CD1c-positive myeloid dendritic cell (primary cell): ENCODE data around the gene HERC2.
"Not testable (repeated sequence)": the region's sequence is repeated elsewhere in the genome, so short reads cannot be mapped to it uniquely, and the experiment has no call there.

Experiments used
- DNase-seq: peaks from one replicate; pipeline ENCODE4 v3.0.0-alpha.2; 2016; ENCODE audit errors: extremely low spot score

Gene HERC2

DNA sequence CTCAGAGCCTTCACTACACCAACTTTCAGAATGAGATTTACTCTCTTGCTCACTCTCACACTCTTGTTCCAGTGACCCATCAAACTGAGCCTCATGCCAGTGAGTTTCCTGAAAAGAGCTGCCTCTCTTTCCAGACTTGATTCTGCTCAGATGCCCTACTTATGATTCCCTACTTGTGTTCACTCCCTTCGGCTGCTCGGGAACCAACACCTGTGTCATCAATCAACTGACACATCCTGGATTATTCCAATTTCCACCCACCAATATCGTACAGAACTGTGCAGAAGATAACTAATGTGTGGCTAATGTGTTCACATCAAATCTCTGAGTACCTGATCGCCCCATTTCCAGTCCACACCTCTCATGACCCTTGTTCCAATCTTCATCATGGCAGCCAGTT lies 100.3 kb downstream of the HERC2 start:
- DNase-seq, result not testable (repeated sequence)

DNA sequence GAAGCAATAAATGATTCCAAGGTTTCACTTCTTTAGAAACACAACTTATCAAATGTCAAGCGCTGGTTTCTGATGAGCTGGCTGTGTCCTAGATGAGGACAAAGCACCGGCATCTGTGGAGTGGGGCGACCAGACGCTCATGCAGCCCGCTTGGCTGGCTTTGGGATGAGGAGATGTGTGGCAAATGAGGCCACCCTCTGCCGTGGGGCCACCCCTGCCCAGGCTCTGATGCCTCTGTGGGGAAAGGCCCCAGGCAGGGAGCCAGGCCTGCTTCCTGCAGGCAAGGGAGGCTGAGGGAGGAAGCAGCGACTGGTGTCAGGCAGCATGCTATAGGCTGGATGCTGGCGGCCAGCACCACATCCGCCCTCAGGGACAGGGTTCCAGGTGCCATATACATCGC lies 102.9 kb downstream of the HERC2 start:
- no peak for DNase-seq

DNA sequence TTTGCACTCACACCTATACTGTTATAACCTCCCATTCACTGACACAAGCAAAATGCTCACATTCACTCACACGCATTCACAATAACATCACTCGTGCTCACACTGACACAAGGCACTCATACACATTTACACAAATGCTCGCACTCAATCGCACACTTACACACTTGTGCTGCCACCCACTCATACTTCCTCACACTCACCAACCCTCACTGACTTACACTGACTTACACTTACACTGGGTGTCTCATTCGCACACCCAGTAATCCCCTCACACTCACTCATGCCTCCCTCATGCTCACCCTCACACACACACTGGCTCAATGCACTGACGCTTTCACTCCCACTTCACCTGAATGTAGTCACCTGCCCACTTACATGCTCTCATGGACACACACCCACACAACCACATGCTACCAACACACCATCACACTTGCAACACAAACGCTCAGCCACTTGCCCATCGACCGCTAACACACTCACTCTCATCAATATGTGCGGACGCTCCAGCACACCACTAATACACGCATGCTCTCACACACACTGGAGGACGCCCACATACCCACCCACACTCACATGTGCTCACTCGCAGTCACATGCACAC lies 104.9 kb downstream of the HERC2 start:
- not testable (repeated sequence) for DNase-seq

DNA sequence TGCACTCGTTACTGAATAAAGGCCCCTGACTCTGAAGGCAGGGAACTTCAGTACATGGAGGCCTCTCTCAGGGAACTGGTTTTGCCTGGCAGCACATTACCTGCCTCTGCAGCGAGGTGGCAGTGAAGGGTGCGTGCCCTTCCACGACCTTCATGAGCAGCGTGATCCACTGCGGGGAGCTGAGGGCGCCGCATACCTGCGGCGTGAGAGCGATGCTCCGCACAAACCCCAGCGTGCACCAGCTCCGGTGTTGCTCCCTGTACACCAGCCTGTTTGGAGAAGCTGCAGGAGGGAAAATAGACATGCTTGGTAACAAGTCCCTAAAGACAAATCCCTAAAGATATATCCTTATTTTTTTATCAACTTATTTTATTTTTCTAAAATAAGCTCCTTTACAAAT lies 106.5 kb downstream of the HERC2 start:
- not testable (repeated sequence) for DNase-seq

DNA sequence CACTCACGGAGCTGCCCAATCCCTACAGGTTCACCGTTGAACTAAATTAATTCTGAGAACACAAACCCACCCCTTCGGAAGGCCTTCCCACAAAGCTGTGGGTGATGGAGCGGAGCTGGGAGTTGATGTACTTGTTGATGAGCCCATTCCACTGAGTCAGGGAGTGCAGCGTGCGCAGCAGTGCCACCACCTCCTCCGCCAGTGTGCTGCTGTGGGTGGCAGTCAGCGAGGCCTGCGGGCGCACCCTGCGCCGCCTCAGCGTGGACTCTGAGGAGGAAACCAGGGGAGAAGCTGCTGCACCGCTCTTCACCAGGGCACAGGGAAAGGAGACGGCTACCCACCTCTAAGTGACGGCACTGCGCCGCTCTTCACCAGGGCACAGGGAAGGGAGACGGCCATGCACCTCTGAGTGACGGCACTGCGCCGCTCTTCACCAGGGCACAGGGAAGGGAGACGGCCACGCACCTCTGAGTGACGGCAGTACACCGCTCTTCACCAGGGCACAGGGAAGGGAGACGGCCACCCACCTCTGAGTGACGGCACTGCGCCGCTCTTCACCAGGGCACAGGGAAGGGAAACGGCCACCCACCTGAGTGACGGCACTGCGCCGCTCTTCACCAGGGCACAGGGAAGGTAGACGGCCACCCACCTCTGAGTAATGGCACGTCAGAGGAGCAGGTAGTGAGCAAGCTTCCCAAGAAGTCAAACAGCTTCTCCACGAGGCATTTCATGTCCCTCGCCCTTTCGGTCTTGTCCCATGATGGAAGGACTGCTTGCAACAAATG lies 107.8 kb downstream of the HERC2 start:
- not testable (repeated sequence) for DNase-seq

DNA sequence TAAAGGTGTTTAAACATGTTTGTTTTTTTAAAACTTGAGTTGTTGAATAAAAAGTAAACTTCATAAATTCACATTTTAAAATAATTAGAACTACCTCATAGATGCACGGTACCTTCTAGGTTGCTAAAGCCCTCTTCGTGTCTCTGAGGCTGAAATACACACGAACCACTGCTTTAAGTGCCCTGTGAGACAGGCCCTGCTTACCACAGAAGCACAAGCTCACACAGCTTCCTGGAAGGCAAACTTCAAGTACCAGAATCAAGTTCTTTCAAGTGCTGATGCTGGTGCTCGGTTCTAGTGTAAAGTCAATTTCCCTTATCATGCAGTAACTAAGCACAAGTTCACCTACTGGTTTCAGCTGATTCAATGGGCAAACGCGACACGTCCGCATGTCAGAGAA lies 108.6 kb downstream of the HERC2 start:
- DNase-seq, result not testable (repeated sequence)

DNA sequence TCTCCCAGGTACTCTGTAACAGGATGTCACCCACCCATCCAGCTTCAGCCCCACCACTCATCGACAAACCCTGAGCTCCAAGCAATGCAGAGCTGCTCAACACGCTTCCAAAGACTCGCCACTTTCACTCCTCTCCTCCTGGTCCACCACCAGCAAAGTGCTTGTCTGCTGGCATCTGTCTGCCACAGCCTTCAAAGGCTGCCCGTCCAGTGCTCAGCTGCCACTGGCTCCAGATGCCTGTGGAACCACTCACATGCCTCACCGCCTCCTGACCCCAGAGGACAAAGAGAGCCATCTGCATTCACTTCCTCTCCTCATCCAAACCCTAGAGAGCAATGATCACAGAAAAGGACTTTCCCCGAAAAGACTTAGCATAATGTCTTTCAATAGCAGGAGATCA lies 113.4 kb downstream of the HERC2 start:
- no peak for DNase-seq

DNA sequence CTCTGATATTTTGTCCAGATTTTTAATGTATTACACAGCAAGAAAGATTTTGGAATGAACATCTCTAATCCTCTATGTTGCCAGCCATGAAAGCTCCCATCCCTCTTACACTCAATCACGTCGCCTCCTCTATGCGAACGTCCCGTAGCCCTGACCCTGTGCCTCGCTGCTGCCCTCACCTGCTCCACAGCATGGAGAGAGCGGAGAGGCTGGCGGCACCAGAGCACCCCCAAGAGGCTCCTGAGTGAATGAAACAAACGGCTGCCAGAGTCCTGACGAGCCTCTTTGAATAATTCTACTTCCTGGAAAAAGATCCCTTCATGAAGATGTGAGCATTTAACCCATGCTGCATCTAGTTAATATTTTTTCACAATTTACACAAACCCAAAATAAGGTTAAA lies 116.3 kb downstream of the HERC2 start:
- not testable (repeated sequence) for DNase-seq

DNA sequence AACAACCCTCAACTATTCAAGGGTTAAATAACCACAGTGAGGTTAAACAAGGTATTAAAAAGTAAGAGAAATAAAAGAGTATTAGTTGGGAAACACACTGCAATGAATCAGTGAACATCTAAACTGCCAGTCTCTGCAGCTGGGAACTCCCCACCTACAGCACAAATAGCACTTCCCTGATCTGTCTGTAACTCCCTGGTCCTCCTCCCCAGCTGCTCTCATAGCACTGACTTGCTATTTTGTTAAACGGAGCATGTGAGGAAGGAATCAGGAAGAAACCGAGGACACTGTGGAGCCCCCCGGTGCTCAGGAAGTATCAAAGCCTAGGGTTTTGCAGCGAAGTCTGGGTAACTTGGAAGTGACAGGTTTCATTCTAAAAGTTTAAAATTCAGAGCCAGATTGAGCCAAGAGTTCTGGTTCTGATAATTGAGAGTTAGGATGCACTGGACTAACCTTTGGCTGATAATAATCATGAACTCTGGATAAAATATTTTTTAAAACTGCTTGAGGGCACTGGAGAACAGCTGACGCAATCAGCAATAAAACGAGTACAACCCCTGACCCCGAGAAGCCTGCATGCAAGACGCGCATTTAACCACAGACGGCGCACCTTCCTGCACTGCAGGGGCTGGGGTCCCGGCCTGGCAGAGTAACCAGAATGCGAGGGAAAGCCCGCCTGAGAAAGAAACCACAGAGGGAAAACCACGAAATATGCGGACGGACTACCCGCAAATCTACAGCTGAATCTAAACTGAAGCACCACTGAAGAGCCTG lies 118.7 kb downstream of the HERC2 start:
- DNase-seq, result not testable (repeated sequence)

DNA sequence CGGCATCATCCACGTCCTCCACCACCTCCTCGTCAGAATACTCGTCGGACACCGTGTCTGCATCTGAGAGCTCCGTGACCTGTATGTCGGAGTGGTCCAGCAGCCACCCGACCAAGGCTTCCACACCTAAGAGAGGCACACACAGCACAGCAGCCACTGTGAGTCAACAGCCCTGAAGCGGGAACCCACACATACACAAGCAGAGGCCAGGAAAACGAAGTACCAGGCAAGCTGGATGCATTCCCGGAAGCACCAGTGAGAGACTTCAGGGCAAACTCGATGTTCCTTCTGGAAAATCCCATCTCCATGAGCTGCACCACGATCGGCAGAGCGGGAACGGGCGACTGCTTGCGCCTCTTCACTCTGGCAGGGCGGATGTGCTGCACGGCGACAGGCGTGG lies 119.9 kb downstream of the HERC2 start:
- not testable (repeated sequence) for DNase-seq

DNA sequence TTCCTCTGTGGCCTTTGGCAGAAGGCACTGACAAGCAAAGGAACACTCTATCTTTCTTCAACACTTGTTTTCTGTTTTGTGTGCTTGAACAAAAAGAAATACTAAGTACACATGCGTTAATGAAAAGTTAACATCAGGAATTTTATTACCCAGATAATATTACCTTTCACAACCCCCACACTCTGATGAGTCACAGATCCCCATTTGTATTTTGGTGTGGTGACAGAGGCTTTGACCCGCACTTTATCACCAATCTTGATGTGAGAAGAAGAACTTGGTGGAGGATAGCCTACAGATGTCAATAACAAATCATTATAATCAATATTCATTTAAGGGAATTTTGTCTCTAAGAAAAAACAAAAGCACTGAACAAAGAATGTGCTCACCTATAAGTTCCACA lies 123.8 kb downstream of the HERC2 start:
- not testable (repeated sequence) for DNase-seq

DNA sequence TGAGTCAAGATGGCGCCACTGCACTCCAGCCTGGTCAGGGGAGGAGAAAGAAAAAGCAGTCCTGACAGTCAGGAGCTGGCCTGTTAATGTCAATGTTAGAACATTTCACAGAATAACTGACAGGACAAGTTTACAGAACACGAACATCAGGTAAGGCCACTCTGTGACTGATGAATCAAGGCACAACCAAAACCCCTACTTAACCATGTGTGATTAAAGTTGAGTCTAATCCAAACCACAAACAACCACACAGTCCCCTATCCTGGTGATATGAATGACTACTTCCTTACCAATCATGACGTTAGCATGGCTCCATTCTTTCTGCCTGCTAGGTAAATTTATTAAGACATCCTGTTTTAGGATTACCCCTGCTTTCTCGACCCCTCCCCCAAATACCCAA lies 124.3 kb downstream of the HERC2 start:
- DNase-seq, result not testable (repeated sequence)

DNA sequence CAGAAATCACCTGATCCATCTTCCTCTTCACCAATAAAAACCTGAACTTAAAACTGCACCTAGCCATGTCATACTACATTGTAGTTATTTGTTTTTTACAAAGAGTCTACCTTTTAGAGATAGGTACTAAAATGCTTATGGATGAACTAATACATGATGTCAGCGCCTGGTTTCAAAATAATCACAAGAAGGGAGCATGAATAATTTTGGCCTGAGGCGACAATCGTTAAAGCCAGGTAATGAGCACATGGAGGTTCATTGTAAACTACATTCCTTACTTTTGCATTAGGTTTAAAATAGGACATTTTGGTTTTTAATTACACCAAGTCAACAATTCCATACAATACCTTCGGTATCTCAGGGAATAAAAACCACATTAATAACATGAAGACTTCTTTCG lies 125.4 kb downstream of the HERC2 start:
- not testable (repeated sequence) for DNase-seq

DNA sequence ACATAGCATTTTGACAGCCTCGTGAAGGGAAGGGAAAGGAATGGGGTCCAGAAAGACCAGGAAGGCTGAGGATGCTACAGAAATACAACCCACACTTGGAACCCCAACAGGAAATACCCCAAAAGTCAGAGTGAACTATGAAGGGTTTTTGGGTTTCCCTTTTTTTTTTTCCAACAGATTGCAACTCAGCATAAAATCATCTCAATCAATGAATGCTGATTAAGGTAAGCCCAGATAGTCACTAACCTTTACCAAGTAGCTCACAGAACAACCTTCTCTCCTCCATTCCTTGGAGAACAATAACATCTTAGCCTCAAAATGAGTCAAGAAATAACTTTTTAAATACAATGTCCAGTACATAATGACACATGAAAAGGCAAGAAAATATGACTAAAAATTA lies 129.2 kb downstream of the HERC2 start:
- no peak for DNase-seq

DNA sequence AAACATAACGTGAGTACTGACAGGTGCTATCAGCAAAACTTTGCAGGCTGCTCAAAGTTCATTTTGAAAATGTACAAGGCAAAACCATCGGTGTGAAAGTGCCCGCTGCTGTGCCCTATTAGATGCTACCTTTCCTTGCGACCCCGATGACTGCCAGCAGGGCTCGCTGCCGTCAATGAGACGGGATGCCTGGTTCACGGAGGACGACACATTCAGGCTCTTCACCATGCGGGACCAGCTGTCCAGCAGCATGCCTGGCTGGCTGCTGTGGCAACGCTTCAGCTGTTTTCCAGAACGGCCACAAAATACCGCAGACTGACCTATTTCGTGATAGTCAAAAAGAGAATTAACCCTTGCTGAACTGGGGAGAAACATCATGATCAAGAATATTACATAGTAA lies 130.1 kb downstream of the HERC2 start:
- DNase-seq, result no peak

DNA sequence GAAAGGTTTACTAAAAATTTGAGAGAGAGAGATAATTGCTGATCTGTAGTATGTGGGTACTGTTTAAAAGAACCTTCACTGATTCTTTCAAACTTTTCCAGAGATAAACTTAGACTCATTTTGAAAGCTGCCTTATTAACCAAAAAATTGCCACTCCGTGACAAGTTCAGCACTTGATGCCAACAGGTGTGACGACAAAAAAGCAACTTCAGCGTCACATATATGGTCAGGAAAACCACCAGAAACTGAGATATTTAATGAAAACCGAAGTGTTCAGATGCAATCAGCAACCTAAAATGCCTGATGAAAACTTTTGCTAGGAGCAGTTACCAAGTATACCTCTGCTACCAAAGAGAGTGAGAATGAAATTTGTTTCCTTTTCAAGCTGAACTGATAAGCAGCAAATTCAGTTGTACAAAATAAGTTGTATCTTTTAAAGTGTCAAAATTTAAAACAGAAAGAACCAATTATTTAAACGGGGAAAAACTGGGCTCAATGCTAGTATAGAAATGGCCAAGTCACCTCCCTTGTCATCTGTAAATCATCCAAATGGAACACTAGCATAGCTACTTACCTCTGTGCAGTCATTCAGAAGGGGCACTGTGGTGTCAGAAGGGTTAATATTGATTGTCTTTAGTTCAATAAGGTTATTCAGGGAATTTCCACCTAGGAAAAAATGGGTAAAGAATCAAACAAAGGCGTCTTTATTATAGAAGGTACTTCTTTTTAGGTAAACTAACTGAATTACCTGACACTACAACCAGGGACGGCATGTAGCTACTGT lies 131.4 kb downstream of the HERC2 start:
- no peak for DNase-seq

DNA sequence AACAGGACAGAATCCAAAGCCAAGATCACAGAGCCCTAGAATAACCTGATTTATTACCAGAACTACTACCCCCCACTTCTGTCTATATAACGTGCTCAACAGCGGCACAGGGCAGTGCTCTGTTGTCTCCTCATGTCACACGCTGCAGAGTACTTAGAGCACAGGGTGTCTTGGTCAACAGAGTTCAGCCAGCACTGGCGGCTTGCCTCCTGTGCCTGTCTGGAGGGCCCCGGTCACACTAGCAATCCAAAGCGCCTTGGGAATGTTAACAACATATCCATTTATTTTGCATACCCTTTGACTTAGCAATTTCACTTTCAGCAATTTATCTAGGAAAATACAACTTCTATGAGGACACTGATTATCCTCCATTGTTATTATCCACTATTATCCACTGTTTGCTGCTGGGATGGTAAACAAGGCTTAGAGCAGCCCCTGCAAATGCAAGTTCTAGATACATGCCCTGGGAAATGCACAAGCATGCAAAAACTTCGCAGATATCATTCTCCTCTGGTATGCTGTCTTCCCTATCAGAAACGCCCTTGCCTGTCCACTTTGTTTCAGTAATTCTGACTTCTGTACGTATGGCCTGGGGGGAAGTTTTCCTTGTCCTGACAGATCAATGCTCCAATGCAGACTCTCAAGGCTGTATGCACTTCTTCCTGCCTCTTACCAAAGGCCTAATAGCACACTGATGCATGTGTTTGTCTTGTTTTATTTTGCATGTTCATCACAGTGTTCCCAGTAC lies 136.7 kb downstream of the HERC2 start:
- no peak for DNase-seq

DNA sequence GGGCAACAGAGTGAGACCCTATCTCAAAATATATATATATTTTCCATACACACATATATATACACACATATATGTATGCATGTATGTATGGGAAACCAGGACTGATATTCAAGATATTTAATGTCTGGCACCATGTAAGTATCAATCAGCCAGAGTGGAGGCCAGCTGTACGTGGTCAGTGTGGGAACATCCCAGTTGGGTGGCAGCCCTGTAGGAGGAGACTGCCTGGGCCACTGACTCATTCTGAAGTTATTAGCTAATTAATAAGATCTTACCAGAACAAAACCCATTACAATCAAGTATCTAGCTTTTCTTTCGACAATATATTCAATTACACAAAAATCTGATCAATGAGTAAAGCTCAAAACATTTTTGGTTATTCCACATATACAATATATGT lies 137.8 kb downstream of the HERC2 start:
- DNase-seq, result no peak

DNA sequence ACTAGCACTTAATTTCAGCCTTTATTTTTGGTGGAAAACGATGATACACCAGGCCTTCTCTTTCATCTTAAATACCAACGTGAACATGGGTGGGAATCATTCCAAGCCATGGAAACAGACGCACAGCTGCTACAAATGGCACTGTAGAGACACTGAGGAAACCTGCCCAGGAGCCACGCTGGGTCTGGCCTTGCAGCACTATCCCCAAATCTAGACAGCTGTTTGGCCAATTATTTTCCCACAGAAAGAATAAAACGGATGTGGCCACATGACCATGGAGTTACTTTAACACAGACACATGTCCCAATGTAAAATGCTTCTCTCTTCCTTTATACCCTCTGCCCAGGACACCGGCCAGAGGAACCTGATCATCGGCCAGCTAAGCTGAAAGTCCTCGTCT lies 139.2 kb downstream of the HERC2 start:
- DNase-seq, result no peak

DNA sequence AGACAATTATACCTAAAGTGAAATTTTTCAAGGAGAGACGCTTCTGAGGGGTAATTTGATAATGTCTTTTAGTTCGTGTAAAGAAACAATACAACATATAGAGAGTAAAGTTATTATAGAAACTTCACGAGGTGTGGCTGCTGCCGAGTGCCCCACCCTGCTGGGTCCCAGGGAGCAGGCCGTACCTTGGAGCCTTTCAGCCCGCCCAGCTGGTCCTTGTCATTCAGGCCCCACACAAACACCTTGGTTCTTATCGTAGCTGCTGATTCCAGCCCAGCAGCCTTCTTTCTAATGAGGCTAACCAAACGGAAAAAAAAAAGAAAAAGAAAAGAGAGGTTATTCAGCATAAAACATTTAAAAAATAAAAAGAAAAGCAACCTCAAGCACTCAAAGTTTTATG lies 139.8 kb downstream of the HERC2 start:
- no peak for DNase-seq

DNA sequence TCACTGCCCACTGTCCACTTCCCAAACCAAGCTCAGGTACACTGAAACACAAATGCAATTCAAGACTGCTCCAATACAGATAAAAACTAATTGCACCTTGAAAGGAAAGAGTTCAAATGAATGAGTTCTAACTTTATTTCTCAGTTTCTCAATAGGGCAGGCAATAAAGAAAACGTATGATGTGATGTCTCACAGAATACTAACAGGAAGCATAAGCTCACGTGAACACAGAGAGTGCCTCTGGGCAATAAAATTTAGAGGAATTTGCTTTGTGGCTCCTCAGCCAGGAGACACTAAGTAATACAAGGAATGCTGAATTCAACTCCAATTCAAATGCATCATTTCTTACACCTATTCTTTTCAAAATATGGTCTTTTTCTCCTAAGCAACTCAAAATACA lies 140.6 kb downstream of the HERC2 start:
- DNase-seq, result no peak
